ENCODE results near the gene ASH1L. TPM values are rescaled to one million over a fixed set of nuclear protein-coding genes. Genes with fewer than 3 reads are reported as not detected.
"Not testable (repeated sequence)": the region's sequence is repeated elsewhere in the genome, so short reads cannot be mapped to it uniquely, and the experiment has no call there.

Gene ASH1L
- total RNA-seq, 1 experiment from 2014 or later, result 36.0 TPM

- TF ChIP-seq EZH2 (IDR thresholded peaks at IDR 0.05; ENCODE audit: low read depth), result no peak
- TF ChIP-seq, protein P1, sequence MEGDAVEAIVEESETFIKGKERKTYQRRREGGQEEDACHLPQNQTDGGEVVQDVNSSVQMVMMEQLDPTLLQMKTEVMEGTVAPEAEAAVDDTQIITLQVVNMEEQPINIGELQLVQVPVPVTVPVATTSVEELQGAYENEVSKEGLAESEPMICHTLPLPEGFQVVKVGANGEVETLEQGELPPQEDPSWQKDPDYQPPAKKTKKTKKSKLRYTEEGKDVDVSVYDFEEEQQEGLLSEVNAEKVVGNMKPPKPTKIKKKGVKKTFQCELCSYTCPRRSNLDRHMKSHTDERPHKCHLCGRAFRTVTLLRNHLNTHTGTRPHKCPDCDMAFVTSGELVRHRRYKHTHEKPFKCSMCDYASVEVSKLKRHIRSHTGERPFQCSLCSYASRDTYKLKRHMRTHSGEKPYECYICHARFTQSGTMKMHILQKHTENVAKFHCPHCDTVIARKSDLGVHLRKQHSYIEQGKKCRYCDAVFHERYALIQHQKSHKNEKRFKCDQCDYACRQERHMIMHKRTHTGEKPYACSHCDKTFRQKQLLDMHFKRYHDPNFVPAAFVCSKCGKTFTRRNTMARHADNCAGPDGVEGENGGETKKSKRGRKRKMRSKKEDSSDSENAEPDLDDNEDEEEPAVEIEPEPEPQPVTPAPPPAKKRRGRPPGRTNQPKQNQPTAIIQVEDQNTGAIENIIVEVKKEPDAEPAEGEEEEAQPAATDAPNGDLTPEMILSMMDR (conservative IDR thresholded peaks at IDR 0.05), result no peak
These were observed 169.6 kb downstream of the ASH1L start for GRCh38 chr1:155392898-155393411.

GRCh38 chr1:155389826-155390225, 172.8 kb downstream of the ASH1L start:
- Histone ChIP-seq H3K27ac (no peak overlapping the region), H2AFZ (no peak overlapping the region), H3K4me2 (no peak overlapping the region), H3F3A (ENCODE audit: insufficient read depth, low read depth) (no peaks in the 10 kb centered on the region), H3K79me2 (ENCODE audit: low read depth) (no peaks in the 10 kb centered on the region), H3K4me3 (no peak overlapping the region), H3K27me3 (ENCODE audit: insufficient read depth, low read depth) (no peaks in the 10 kb centered on the region), H3K9me3 (ENCODE audit: insufficient read depth, low read depth) (no peaks in the 10 kb centered on the region), H4K20me1 (ENCODE audit: insufficient read depth) (no peaks in the 10 kb centered on the region), H3K36me3 (ENCODE audit: low read depth) (peaks cover 12% of the 10 kb centered on the region; the same call in 1 of the 2 replicates), H3K9me2 (ENCODE audit: insufficient read depth) (no peaks in the 10 kb centered on the region), H3K4me1 (replicated peaks; ENCODE audit: insufficient read depth) (no peaks in the 10 kb centered on the region)
- DNase-seq, result no peak
- intact Hi-C loops (cut with micrococcal nuclease; ENCODE audit: unreplicated experiment), result no loop called here
- ChIA-PET CTCF (interaction anchor here (0.6 kb wide), 1 partner anchor 30 kb away, joined by 4 read pairs; no protein-coding TSS in a partner anchor), POLR2A (ENCODE audit: unreplicated experiment) (no interaction called here)
- BruUV-seq (replicated peaks), result no TSS peak
- no peak for TF ChIP-seq EZH2 (IDR thresholded peaks at IDR 0.05; ENCODE audit: low read depth)
- TF ChIP-seq, protein P1 (conservative IDR thresholded peaks at IDR 0.05), result no peak

More at GRCh38 chr1:155392898-155393411, 169.6 kb downstream of the ASH1L start:
- Histone ChIP-seq H3F3A (ENCODE audit: insufficient read depth, low read depth) (no peaks in the 10 kb centered on the region; the same call in 1 of the 2 replicates), H3K36me3 (ENCODE audit: low read depth) (peaks cover 21% of the 10 kb centered on the region; the same call in 1 of the 2 replicates), H3K27ac (no peak overlapping the region), H4K20me1 (ENCODE audit: insufficient read depth) (no peaks in the 10 kb centered on the region), H3K4me3 (no peak overlapping the region), H3K27me3 (ENCODE audit: insufficient read depth, low read depth) (no peaks in the 10 kb centered on the region), H3K9me2 (ENCODE audit: insufficient read depth) (no peaks in the 10 kb centered on the region), H3K9me3 (ENCODE audit: insufficient read depth, low read depth) (no peaks in the 10 kb centered on the region), H2AFZ (no peak overlapping the region), H3K79me2 (ENCODE audit: low read depth) (no peaks in the 10 kb centered on the region), H3K4me2 (no peak overlapping the region), H3K4me1 (replicated peaks; ENCODE audit: insufficient read depth) (no peaks in the 10 kb centered on the region)
- no peak for DNase-seq
- intact Hi-C loops (cut with micrococcal nuclease; ENCODE audit: unreplicated experiment), result no loop called here
- POLR2A ChIA-PET (ENCODE audit: unreplicated experiment), result no interaction called here
- no TSS peak for BruUV-seq (replicated peaks)
- CTCF ChIA-PET, result no interaction called here

DNA sequence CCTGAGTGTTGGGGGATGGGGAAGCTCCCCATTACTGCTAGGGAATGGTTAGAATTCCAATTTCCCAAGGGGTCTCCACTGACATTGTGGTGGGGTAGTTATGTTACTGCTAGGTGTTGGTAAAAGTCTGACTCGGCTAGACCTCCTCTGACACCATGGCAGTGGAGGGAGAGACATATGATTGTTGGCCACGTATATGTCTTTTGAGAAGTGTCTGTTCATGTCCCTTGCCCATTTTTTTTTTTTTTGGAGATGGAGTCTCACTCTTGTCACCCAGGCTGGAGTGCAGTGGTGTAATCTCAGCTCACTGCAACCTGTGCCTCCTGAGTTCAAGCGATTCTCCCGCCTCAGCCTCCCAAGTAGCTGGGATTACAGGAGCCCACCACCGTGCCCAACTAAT, 176.8 kb downstream of the ASH1L start:
- H2AFZ ChIP-seq; BruUV-seq (replicated peaks); H3K4me2 ChIP-seq; H3K4me3 ChIP-seq; DNase-seq; H3K9me2 ChIP-seq (ENCODE audit: insufficient read depth); H4K20me1 ChIP-seq (ENCODE audit: insufficient read depth); H3K9me3 ChIP-seq (ENCODE audit: insufficient read depth, low read depth); H3K79me2 ChIP-seq (ENCODE audit: low read depth); H3K27ac ChIP-seq; H3K27me3 ChIP-seq (ENCODE audit: insufficient read depth, low read depth); intact Hi-C loops (cut with micrococcal nuclease; ENCODE audit: unreplicated experiment); H3F3A ChIP-seq (ENCODE audit: insufficient read depth, low read depth); H3K4me1 ChIP-seq (replicated peaks; ENCODE audit: insufficient read depth); POLR2A ChIA-PET (ENCODE audit: unreplicated experiment); H3K36me3 ChIP-seq (ENCODE audit: low read depth): not testable (repeated sequence)
- CTCF ChIA-PET, result interaction anchor here (0.7 kb wide), 1 partner anchor 218 kb away, joined by 5 read pairs; no protein-coding TSS in a partner anchor

- no TSS peak for BruUV-seq (replicated peaks)
- Histone ChIP-seq H3K4me3 (no peak overlapping the region), H3K4me2 (no peak overlapping the region), H3K27me3 (ENCODE audit: insufficient read depth, low read depth) (no peaks in the 10 kb centered on the region), H2AFZ (no peak overlapping the region), H4K20me1 (ENCODE audit: insufficient read depth) (no peaks in the 10 kb centered on the region), H3K36me3 (ENCODE audit: low read depth) (0 out of 2 replicates have a peak, but pooled peaks cover 7% of the 10 kb centered on the region), H3K79me2 (ENCODE audit: low read depth) (no peaks in the 10 kb centered on the region), H3K9me3 (ENCODE audit: insufficient read depth, low read depth) (no peaks in the 10 kb centered on the region), H3K4me1 (replicated peaks; ENCODE audit: insufficient read depth) (no peaks in the 10 kb centered on the region), H3K9me2 (ENCODE audit: insufficient read depth) (no peaks in the 10 kb centered on the region), H3F3A (ENCODE audit: insufficient read depth, low read depth) (0 out of 2 replicates have a peak, but pooled peaks cover 7% of the 10 kb centered on the region), H3K27ac (no peak overlapping the region)
- CTCF ChIA-PET, result no interaction called here
- intact Hi-C loops (cut with micrococcal nuclease; ENCODE audit: unreplicated experiment), result no loop called here
- no peak for DNase-seq
- no peak for TF ChIP-seq EZH2 (IDR thresholded peaks at IDR 0.05; ENCODE audit: low read depth)
- POLR2A ChIA-PET (ENCODE audit: unreplicated experiment), result no interaction called here
These were observed 179.2 kb downstream of the ASH1L start for GRCh38 chr1:155383406-155383805.

Data from PC-9 (cell line).